ENCODE results near the gene PARD3. TPM values are rescaled to one million over a fixed set of nuclear protein-coding genes. Genes with fewer than 3 reads are reported as not detected.

PARD3 gene
- total and polyA plus RNA-seq, 10 of the 15 experiments (the other 5 are each of a cell fraction or from before 2014, with no cell fraction given), result 2.6 to 43.1 (median 13.9) TPM

GRCh38 chr10:34649385-34649784 lies 165.7 kb downstream of the PARD3 start:
- CTCF ChIA-PET, result interaction anchor here (3.2 kb wide), 1 partner anchor 11 kb away, joined by 25 read pairs; no protein-coding TSS in a partner anchor
- DNase-seq (ENCODE audit: low read depth, low spot score) (no peak), FAIRE-seq (no peak), ATAC-seq (no peak; the same call in 1 of the 3 replicates)
- in situ Hi-C loops (cut with MboI), result loop anchor here (25.0 kb wide), 1 partner anchor 1462 kb away; no protein-coding TSS in a partner anchor
- no peaks in the 10 kb centered on the region for H3K9me3 ChIP-seq (replicated peaks; ENCODE audit: control insufficient read depth, insufficient read depth, low read length)
- no peak overlapping the region for H3K4me2 ChIP-seq (ENCODE audit: control insufficient read depth, insufficient read depth)
- H3K36me3 ChIP-seq (ENCODE audit: control insufficient read depth in 2 of 2, insufficient read depth in 2 of 2, low read length in 1 of 2), result no peaks in the 10 kb centered on the region
- no TSS peak for BruUV-seq (replicated peaks)
- H3K4me3 ChIP-seq, result no peak overlapping the region
- no peaks in the 10 kb centered on the region for H3K79me2 ChIP-seq (ENCODE audit: control insufficient read depth, insufficient read depth, low read length)
- RAD21 ChIA-PET (ENCODE audit: unreplicated experiment), result interaction anchor here (1.9 to 3.3 kb wide), 2 partner anchors 11 to 266 kb away, joined by 4 to 15 read pairs; no protein-coding TSS in a partner anchor
- no peaks in the 10 kb centered on the region for H3K27me3 ChIP-seq (replicated peaks in 1 of 2; ENCODE audit: control insufficient read depth in 2 of 2, insufficient read depth in 2 of 2, low read length in 1 of 2)
- intact Hi-C loops (cut with micrococcal nuclease; ENCODE audit: unreplicated experiment), result no loop called here
- H3K4me1 ChIP-seq (ENCODE audit: control insufficient read depth, insufficient read depth, low read length), result no peaks in the 10 kb centered on the region
- no peak overlapping the region for H3K9ac ChIP-seq (ENCODE audit: control insufficient read depth, insufficient read depth, low read length)
- WGBS (ENCODE audit: insufficient coverage, insufficient replicate concordance, low lambda C conversion rate, missing lambda C conversion rate), result 47% methylated on average over 3 of the region's 3 CpGs
- POLR2A ChIA-PET, result no interaction called here
- no peak overlapping the region for H2AFZ ChIP-seq (ENCODE audit: control insufficient read depth, low read depth, low read length)
- H4K20me1 ChIP-seq (ENCODE audit: control insufficient read depth, insufficient read depth), result no peaks in the 10 kb centered on the region
- SMC1A ChIA-PET (ENCODE audit: uncharacterized antibody, unreplicated experiment), result interaction anchor here (3.8 kb wide), 1 partner anchor 10 kb away, joined by 28 read pairs; no protein-coding TSS in a partner anchor
- no peak overlapping the region for H3K27ac ChIP-seq (ENCODE audit: control insufficient read depth, insufficient read depth)
- TF ChIP-seq EP300 (IDR thresholded peaks at IDR 0.05; ENCODE audit: borderline replicate concordance in 1 of 2, control insufficient read depth in 1 of 2, low read depth in 2 of 2, low read length in 2 of 2) (no peak), PRDM15 (CRISPR knock-in tag; IDR thresholded peaks at IDR 0.05) (no peak), SMARCA5 (IDR thresholded peaks at IDR 0.05) (no peak), FOXK2 (IDR thresholded peaks at IDR 0.05) (no peak), MYB (IDR thresholded peaks at IDR 0.05; ENCODE audit: borderline replicate concordance, low read depth, low read length) (no peak), POLR2A (IDR thresholded peaks at IDR 0.05; ENCODE audit: low read depth, low read length) (no peak), SMAD1 (IDR thresholded peaks at IDR 0.05; ENCODE audit: low read depth, partially characterized antibody) (no peak), RAD51 (IDR thresholded peaks at IDR 0.05) (no peak), CUX1 (IDR thresholded peaks at IDR 0.05; ENCODE audit: insufficient replicate concordance, low read depth, low read length) (no peak), NFYB (IDR thresholded peaks at IDR 0.05; ENCODE audit: insufficient read depth, low read depth, low read length) (no peak), TAF1 (IDR thresholded peaks at IDR 0.05; ENCODE audit: borderline replicate concordance, low read depth, low read length) (no peak), NR2F1 (conservative IDR thresholded peaks at IDR 0.05) (no peak), ZNF217 (IDR thresholded peaks at IDR 0.05) (no peak), CBX3 (IDR thresholded peaks at IDR 0.05; ENCODE audit: borderline replicate concordance, low read depth) (no peak), TCF12 (IDR thresholded peaks at IDR 0.05; ENCODE audit: low read depth, low read length) (no peak), HDGF (IDR thresholded peaks at IDR 0.05) (no peak)

Measured in GM12878 (cell line).